ENCODE measurements around the gene UNC45A. TPM values are rescaled to one million over a fixed set of nuclear protein-coding genes. Genes with fewer than 3 reads are reported as not detected.

UNC45A gene
- total RNA-seq, 4 donors from 2014 or later = 42.8 to 89.5 (median 65.4) TPM

- Histone ChIP-seq H3K4me3 (no peak overlapping the region), H3K4me1 (no peaks in the 10 kb centered on the region), H3K9me3 (no peaks in the 10 kb centered on the region), H3K27ac (no peak overlapping the region), H3K27me3 (no peaks in the 10 kb centered on the region), H3K36me3 (no peaks in the 10 kb centered on the region)
- no peak for TF ChIP-seq POLR2A (IDR thresholded peaks at IDR 0.05)
- TF ChIP-seq, protein P1, sequence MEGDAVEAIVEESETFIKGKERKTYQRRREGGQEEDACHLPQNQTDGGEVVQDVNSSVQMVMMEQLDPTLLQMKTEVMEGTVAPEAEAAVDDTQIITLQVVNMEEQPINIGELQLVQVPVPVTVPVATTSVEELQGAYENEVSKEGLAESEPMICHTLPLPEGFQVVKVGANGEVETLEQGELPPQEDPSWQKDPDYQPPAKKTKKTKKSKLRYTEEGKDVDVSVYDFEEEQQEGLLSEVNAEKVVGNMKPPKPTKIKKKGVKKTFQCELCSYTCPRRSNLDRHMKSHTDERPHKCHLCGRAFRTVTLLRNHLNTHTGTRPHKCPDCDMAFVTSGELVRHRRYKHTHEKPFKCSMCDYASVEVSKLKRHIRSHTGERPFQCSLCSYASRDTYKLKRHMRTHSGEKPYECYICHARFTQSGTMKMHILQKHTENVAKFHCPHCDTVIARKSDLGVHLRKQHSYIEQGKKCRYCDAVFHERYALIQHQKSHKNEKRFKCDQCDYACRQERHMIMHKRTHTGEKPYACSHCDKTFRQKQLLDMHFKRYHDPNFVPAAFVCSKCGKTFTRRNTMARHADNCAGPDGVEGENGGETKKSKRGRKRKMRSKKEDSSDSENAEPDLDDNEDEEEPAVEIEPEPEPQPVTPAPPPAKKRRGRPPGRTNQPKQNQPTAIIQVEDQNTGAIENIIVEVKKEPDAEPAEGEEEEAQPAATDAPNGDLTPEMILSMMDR (IDR thresholded peaks at IDR 0.05) = no peak
- intact Hi-C loops (cut with DNase I; ENCODE audit: low total_unique reads) = no loop called here
- no peak for DNase-seq
These were observed 53.2 kb downstream of the UNC45A start for GRCh38 chr15:90988296-90988695.

DNA sequence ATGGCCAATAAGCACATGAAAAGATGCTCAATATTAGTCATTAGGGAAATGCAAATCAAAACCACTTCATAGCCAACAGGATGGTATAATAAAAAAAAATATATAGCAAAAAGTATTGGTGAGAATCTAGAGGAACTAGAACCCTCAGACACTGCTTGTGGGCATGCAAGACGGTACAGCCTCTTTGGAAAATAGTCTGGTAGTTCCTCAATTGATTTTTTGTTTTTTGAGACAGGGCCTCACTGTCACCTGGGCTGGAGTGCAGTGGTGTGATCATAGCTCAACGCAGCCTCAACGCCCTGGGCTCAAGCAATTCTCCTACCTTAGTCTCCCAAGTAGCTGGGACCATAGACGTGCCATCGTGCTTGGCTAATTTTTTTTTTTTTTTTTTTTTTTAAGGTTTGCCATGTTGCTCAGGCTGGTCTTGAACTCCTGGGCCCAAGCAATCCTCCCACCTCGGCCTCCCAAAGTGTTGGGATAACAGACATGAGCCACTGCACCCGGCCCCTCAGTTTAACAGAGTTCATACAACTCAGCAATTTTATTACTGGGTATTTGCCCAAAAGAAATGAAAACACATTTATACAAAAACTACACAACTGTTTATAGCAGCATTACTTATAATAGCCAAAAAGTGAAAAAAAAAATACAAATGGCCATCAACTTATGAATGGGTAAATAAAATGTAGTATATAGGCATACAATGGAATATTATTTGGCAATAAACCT lies 54.1 kb downstream of the UNC45A start:
- Histone ChIP-seq H3K27ac (no peak overlapping the region), H3K27me3 (no peaks in the 10 kb centered on the region), H3K9me3 (no peaks in the 10 kb centered on the region), H3K4me1 (no peaks in the 10 kb centered on the region), H3K4me3 (no peak overlapping the region), H3K36me3 (no peaks in the 10 kb centered on the region)
- DNase-seq = no peak
- TF ChIP-seq, protein P1 (IDR thresholded peaks at IDR 0.05) = no peak
- no peak for TF ChIP-seq POLR2A (IDR thresholded peaks at IDR 0.05)
- intact Hi-C loops (cut with DNase I; ENCODE audit: low total_unique reads) = no loop called here

- no peak for TF ChIP-seq POLR2A (IDR thresholded peaks at IDR 0.05)
- TF ChIP-seq, protein P1 (IDR thresholded peaks at IDR 0.05) = no peak
- Histone ChIP-seq H3K4me1 (no peaks in the 10 kb centered on the region), H3K27me3 (no peaks in the 10 kb centered on the region), H3K27ac (no peak overlapping the region), H3K9me3 (no peaks in the 10 kb centered on the region), H3K4me3 (no peak overlapping the region), H3K36me3 (no peaks in the 10 kb centered on the region)
- no peak for DNase-seq
- intact Hi-C loops (cut with DNase I; ENCODE audit: low total_unique reads) = no loop called here
These were observed 55.4 kb downstream of the UNC45A start for GRCh38 chr15:90990446-90990845.

DNA sequence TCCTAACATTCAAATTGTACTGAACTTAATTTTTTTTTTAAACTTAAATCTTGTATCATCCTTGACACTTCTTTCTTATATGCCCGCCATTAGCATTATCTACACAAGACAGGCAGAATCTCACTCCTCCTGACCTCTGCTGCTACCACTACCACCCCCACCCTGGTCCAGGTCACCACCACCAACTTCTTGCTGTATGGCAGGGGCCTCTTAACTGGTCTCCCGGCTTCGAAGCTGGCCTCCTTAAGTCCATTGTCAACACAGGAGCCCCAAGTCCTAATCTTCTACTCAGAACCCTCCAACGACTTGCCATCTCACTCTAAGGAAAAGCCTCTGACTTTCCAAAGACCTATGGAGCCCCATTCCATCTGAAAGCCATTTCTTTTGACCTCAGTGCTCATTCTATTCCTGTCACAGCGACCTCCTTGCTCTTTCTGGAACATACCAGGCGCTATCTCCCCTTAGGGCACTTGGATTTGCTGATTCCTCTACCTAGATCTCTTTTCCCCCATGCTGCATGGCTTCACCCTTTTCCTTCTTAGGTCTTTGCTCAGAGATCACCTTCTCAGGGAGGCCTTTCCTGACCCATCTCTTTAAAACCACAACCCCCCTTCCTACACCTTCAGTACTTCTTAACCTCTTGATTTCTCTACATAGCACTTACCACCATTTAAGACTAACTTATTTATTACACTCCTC lies 56.7 kb downstream of the UNC45A start:
- intact Hi-C loops (cut with DNase I; ENCODE audit: low total_unique reads) = no loop called here
- H3K27me3 ChIP-seq = no peaks in the 10 kb centered on the region
- H3K4me1 ChIP-seq = no peaks in the 10 kb centered on the region
- no peaks in the 10 kb centered on the region for H3K9me3 ChIP-seq
- TF ChIP-seq, protein P1 (IDR thresholded peaks at IDR 0.05) = no peak
- no peak for TF ChIP-seq POLR2A (IDR thresholded peaks at IDR 0.05)
- H3K27ac ChIP-seq = no peak overlapping the region
- H3K4me3 ChIP-seq = no peak overlapping the region
- H3K36me3 ChIP-seq = no peaks in the 10 kb centered on the region
- no peak for DNase-seq

DNA sequence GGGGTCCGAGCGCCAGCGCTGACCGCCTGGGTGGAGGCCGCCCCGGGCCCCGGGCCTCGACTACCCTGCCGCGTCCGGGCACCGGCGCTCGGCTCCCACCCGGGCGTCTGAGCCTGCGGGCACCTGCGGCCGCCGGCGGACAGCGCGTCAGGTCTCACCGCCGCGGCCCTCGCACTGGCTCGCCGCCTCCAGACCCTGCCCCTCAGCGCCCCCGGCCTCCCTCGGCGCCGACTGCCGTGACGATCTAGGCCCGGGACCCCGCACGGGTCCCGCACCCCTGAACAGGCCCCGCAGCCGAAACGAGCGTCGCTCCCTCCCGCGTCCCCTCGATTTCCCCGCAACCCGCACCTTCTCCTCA lies 59.0 kb downstream of the UNC45A start:
- no peak for TF ChIP-seq POLR2A (IDR thresholded peaks at IDR 0.05)
- TF ChIP-seq, protein P1 (IDR thresholded peaks at IDR 0.05) = no peak
- Histone ChIP-seq H3K27ac (peak overlapping the region; percentile 91 to 94), H3K4me1 (no peaks in the 10 kb centered on the region), H3K4me3 (peak overlapping the region; percentile 76 to 92), H3K27me3 (no peaks in the 10 kb centered on the region), H3K9me3 (no peaks in the 10 kb centered on the region), H3K36me3 (no peaks in the 10 kb centered on the region)
- intact Hi-C loops (cut with DNase I; ENCODE audit: low total_unique reads) = loop anchor here (2.0 kb wide), 1 partner anchor 37 kb away; no protein-coding TSS in a partner anchor
- no peak for DNase-seq
